ENCODE results near the gene RAI1.
A peak's percentile ranks its signal among the peaks of the same experiment; 100 is the strongest.

RAI1 gene

GRCh38 chr17:17683710-17684365 lies 2.6 kb downstream of the RAI1 start:
- Histone ChIP-seq H3K79me1 (ENCODE audit: low read depth, low read length) (peaks cover 19% of the 10 kb centered on the region), H2BK15ac (ENCODE audit: low read length) (peak overlapping the region; percentile 89), H3K4me3 (ENCODE audit: low read length in 2 of 2) (peak overlapping the region in 1 of 2 donors; percentile 84), H3K36me3 (replicated peaks in 1 of 2; ENCODE audit: control insufficient read depth in 2 of 2, insufficient read depth in 2 of 2, low read length in 2 of 2) (peaks cover 0 to 13% of the 10 kb centered on the region in 2 donors), H3K23ac (ENCODE audit: low read depth, low read length, poor library complexity) (no peak overlapping the region), H4K91ac (ENCODE audit: low read depth, low read length, poor library complexity) (no peak overlapping the region), H2BK120ac (ENCODE audit: low read depth, low read length) (no peak overlapping the region), H3K9me3 (replicated peaks in 1 of 2; ENCODE audit: control insufficient read depth in 2 of 2, insufficient read depth in 1 of 2, low read depth in 1 of 2, low read length in 2 of 2) (no peaks in the 10 kb centered on the region), H3K4ac (ENCODE audit: low read length) (no peak overlapping the region), H2BK5ac (ENCODE audit: low read length) (peak overlapping the region; percentile 99), H3K4me2 (ENCODE audit: insufficient read depth, low read length, poor library complexity, severe bottlenecking) (peak overlapping the region; percentile 71), H3K9ac (ENCODE audit: low read depth, low read length, poor library complexity) (peak overlapping the region; percentile 74), H4K8ac (ENCODE audit: low read depth, low read length) (no peak overlapping the region), H2AFZ (ENCODE audit: low read length) (no peak overlapping the region), H3K18ac (ENCODE audit: low read length) (peak overlapping the region; percentile 99), H2AK5ac (ENCODE audit: low read depth, low read length) (peak overlapping the region; percentile 95), H3K27me3 (ENCODE audit: control insufficient read depth in 3 of 3, insufficient read depth in 3 of 3, low read depth in 1 of 3, low read length in 3 of 3) (peaks cover 0 to 15% (median 0%) of the 10 kb centered on the region in 3 experiments), H3K27ac (replicated peaks; ENCODE audit: low read length) (peak overlapping the region; percentile 74), H3K4me1 (ENCODE audit: control insufficient read depth in 2 of 2, insufficient read depth in 1 of 2, low read depth in 1 of 2, low read length in 2 of 2) (peaks cover 35 to 39% of the 10 kb centered on the region in 2 donors), H3K14ac (ENCODE audit: low read length) (no peak overlapping the region), H2BK12ac (ENCODE audit: low read length) (no peak overlapping the region)
- DNase-seq (ENCODE audit: low spot score): no peak
- WGBS, 2 donors (ENCODE audit: extremely low coverage in 2 of 2, insufficient read length in 2 of 2, insufficient replicate concordance in 1 of 2): no CpG with 5 or more reads among the region's 7 CpGs

- H3K79me1 ChIP-seq (ENCODE audit: low read depth, low read length): peaks cover 19% of the 10 kb centered on the region
- H4K91ac ChIP-seq (ENCODE audit: low read depth, low read length, poor library complexity): no peak overlapping the region
- peaks cover 0 to 13% of the 10 kb centered on the region in 2 donors for H3K36me3 ChIP-seq (replicated peaks in 1 of 2; ENCODE audit: control insufficient read depth in 2 of 2, insufficient read depth in 2 of 2, low read length in 2 of 2)
- H3K9ac ChIP-seq (ENCODE audit: low read depth, low read length, poor library complexity): peak overlapping the region; percentile 37
- no peak overlapping the region for H3K14ac ChIP-seq (ENCODE audit: low read length)
- no peak overlapping the region for H2BK12ac ChIP-seq (ENCODE audit: low read length)
- no peak overlapping the region for H2AFZ ChIP-seq (ENCODE audit: low read length)
- H3K18ac ChIP-seq (ENCODE audit: low read length): peak overlapping the region; percentile 57
- H3K27ac ChIP-seq (replicated peaks; ENCODE audit: low read length): no peak overlapping the region
- H2BK120ac ChIP-seq (ENCODE audit: low read depth, low read length): no peak overlapping the region
- no peak overlapping the region for H3K4ac ChIP-seq (ENCODE audit: low read length)
- H2AK5ac ChIP-seq (ENCODE audit: low read depth, low read length): peak overlapping the region; percentile 14
- DNase-seq (ENCODE audit: low spot score): no peak
- no CpG with 5 or more reads among the region's 15 CpGs for WGBS, 2 donors (ENCODE audit: extremely low coverage in 2 of 2, insufficient read length in 2 of 2, insufficient replicate concordance in 1 of 2)
- H3K9me3 ChIP-seq (replicated peaks in 1 of 2; ENCODE audit: control insufficient read depth in 2 of 2, insufficient read depth in 1 of 2, low read depth in 1 of 2, low read length in 2 of 2): no peaks in the 10 kb centered on the region
- H3K23ac ChIP-seq (ENCODE audit: low read depth, low read length, poor library complexity): peak overlapping the region; percentile 5
- no peak overlapping the region for H2BK5ac ChIP-seq (ENCODE audit: low read length)
- no peak overlapping the region for H3K4me3 ChIP-seq (ENCODE audit: low read length in 2 of 2)
- H3K27me3 ChIP-seq (ENCODE audit: control insufficient read depth in 3 of 3, insufficient read depth in 3 of 3, low read depth in 1 of 3, low read length in 3 of 3): peaks cover 0 to 6% (median 0%) of the 10 kb centered on the region in 3 experiments
- no peak overlapping the region for H4K8ac ChIP-seq (ENCODE audit: low read depth, low read length)
- H3K4me2 ChIP-seq (ENCODE audit: insufficient read depth, low read length, poor library complexity, severe bottlenecking): no peak overlapping the region
- H3K4me1 ChIP-seq (ENCODE audit: control insufficient read depth in 2 of 2, insufficient read depth in 1 of 2, low read depth in 1 of 2, low read length in 2 of 2): peaks cover 35 to 39% of the 10 kb centered on the region in 2 donors
- H2BK15ac ChIP-seq (ENCODE audit: low read length): no peak overlapping the region
Measured at GRCh38 chr17:17684906-17685774, 3.9 kb downstream of the RAI1 start.

GRCh38 chr17:17685775-17686291 lies 4.6 kb downstream of the RAI1 start:
- Histone ChIP-seq H2BK5ac (ENCODE audit: low read length) (no peak overlapping the region), H3K4me1 (ENCODE audit: control insufficient read depth in 2 of 2, insufficient read depth in 1 of 2, low read depth in 1 of 2, low read length in 2 of 2) (peaks cover 34 to 37% of the 10 kb centered on the region in 2 donors), H2AK5ac (ENCODE audit: low read depth, low read length) (peak overlapping the region; percentile 14), H4K91ac (ENCODE audit: low read depth, low read length, poor library complexity) (no peak overlapping the region), H2AFZ (ENCODE audit: low read length) (no peak overlapping the region), H3K14ac (ENCODE audit: low read length) (no peak overlapping the region), H3K23ac (ENCODE audit: low read depth, low read length, poor library complexity) (peak overlapping the region; percentile 5), H3K4me2 (ENCODE audit: insufficient read depth, low read length, poor library complexity, severe bottlenecking) (no peak overlapping the region), H3K4ac (ENCODE audit: low read length) (no peak overlapping the region), H2BK12ac (ENCODE audit: low read length) (no peak overlapping the region), H3K18ac (ENCODE audit: low read length) (peak overlapping the region; percentile 57), H3K27me3 (ENCODE audit: control insufficient read depth in 3 of 3, insufficient read depth in 3 of 3, low read depth in 1 of 3, low read length in 3 of 3) (peaks cover 0 to under 1% (median 0%) of the 10 kb centered on the region in 3 experiments), H4K8ac (ENCODE audit: low read depth, low read length) (no peak overlapping the region), H3K27ac (replicated peaks; ENCODE audit: low read length) (no peak overlapping the region), H3K4me3 (ENCODE audit: low read length in 2 of 2) (no peak overlapping the region), H3K9me3 (replicated peaks in 1 of 2; ENCODE audit: control insufficient read depth in 2 of 2, insufficient read depth in 1 of 2, low read depth in 1 of 2, low read length in 2 of 2) (no peaks in the 10 kb centered on the region), H3K36me3 (replicated peaks in 1 of 2; ENCODE audit: control insufficient read depth in 2 of 2, insufficient read depth in 2 of 2, low read length in 2 of 2) (peaks cover 0 to 13% of the 10 kb centered on the region in 2 donors), H3K9ac (ENCODE audit: low read depth, low read length, poor library complexity) (peak overlapping the region; percentile 37), H2BK120ac (ENCODE audit: low read depth, low read length) (no peak overlapping the region), H3K79me1 (ENCODE audit: low read depth, low read length) (peaks cover 19% of the 10 kb centered on the region), H2BK15ac (ENCODE audit: low read length) (no peak overlapping the region)
- WGBS, 2 donors (ENCODE audit: extremely low coverage in 2 of 2, insufficient read length in 2 of 2, insufficient replicate concordance in 1 of 2): no CpG with 5 or more reads among the region's 14 CpGs
- no peak for DNase-seq (ENCODE audit: low spot score)

- WGBS, 2 donors (ENCODE audit: extremely low coverage in 2 of 2, insufficient read length in 2 of 2, insufficient replicate concordance in 1 of 2): no CpG with 5 or more reads among the region's 4 CpGs
- Histone ChIP-seq H3K14ac (ENCODE audit: low read length) (no peak overlapping the region), H3K27ac (replicated peaks; ENCODE audit: low read length) (no peak overlapping the region), H2BK5ac (ENCODE audit: low read length) (no peak overlapping the region), H3K9ac (ENCODE audit: low read depth, low read length, poor library complexity) (no peak overlapping the region), H3K18ac (ENCODE audit: low read length) (no peak overlapping the region), H3K36me3 (replicated peaks in 1 of 2; ENCODE audit: control insufficient read depth in 2 of 2, insufficient read depth in 2 of 2, low read length in 2 of 2) (peaks cover 0 to 8% of the 10 kb centered on the region in 2 donors), H3K79me1 (ENCODE audit: low read depth, low read length) (peaks cover 19% of the 10 kb centered on the region), H2BK12ac (ENCODE audit: low read length) (no peak overlapping the region), H3K4ac (ENCODE audit: low read length) (no peak overlapping the region), H2AK5ac (ENCODE audit: low read depth, low read length) (no peak overlapping the region), H4K91ac (ENCODE audit: low read depth, low read length, poor library complexity) (no peak overlapping the region), H3K4me2 (ENCODE audit: insufficient read depth, low read length, poor library complexity, severe bottlenecking) (no peak overlapping the region), H2BK120ac (ENCODE audit: low read depth, low read length) (no peak overlapping the region), H3K23ac (ENCODE audit: low read depth, low read length, poor library complexity) (no peak overlapping the region), H3K9me3 (replicated peaks in 1 of 2; ENCODE audit: control insufficient read depth in 2 of 2, insufficient read depth in 1 of 2, low read depth in 1 of 2, low read length in 2 of 2) (no peaks in the 10 kb centered on the region), H2BK15ac (ENCODE audit: low read length) (no peak overlapping the region), H2AFZ (ENCODE audit: low read length) (no peak overlapping the region), H4K8ac (ENCODE audit: low read depth, low read length) (no peak overlapping the region), H3K27me3 (ENCODE audit: control insufficient read depth in 3 of 3, insufficient read depth in 3 of 3, low read depth in 1 of 3, low read length in 3 of 3) (no peaks in the 10 kb centered on the region), H3K4me3 (ENCODE audit: low read length in 2 of 2) (no peak overlapping the region), H3K4me1 (ENCODE audit: control insufficient read depth in 2 of 2, insufficient read depth in 1 of 2, low read depth in 1 of 2, low read length in 2 of 2) (peaks cover 49 to 61% of the 10 kb centered on the region in 2 donors)
- DNase-seq (ENCODE audit: low spot score): no peak
Measured at GRCh38 chr17:17689312-17689711, 8.1 kb downstream of the RAI1 start.

Data from neuronal stem cell (in vitro differentiated cells).